ENCODE data around the gene RNF38.
"Not testable (repeated sequence)": the region's sequence is repeated elsewhere in the genome, so short reads cannot be mapped to it uniquely, and the experiment has no call there.

DNA sequence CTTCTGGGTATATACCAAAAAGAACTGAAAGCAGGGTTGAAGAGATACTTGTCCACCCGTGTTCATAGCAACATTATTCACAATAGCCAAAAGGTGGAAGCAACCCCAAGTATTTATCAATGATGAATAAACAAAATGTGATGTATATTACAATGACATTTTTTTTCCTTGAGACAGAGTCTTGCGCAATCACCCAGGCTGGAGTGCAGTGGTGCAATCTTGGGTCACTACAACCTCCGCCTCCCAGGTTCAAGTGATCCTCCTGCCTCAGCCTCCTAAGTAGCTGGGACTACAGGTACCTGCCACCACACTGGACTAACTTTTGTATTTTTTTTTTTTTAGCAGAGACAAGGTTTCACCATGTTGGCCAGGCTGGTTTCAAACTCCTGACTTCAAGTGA, 11.3 kb upstream of the RNF38 start:
- TF ChIP-seq, protein P1, sequence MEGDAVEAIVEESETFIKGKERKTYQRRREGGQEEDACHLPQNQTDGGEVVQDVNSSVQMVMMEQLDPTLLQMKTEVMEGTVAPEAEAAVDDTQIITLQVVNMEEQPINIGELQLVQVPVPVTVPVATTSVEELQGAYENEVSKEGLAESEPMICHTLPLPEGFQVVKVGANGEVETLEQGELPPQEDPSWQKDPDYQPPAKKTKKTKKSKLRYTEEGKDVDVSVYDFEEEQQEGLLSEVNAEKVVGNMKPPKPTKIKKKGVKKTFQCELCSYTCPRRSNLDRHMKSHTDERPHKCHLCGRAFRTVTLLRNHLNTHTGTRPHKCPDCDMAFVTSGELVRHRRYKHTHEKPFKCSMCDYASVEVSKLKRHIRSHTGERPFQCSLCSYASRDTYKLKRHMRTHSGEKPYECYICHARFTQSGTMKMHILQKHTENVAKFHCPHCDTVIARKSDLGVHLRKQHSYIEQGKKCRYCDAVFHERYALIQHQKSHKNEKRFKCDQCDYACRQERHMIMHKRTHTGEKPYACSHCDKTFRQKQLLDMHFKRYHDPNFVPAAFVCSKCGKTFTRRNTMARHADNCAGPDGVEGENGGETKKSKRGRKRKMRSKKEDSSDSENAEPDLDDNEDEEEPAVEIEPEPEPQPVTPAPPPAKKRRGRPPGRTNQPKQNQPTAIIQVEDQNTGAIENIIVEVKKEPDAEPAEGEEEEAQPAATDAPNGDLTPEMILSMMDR (IDR thresholded peaks at IDR 0.05) = not testable (repeated sequence)
- not testable (repeated sequence) for TF ChIP-seq POLR2A (IDR thresholded peaks at IDR 0.05)
